HL-60/S4 treated with phorbol 12-myristate 13-acetate at 8.2 ng/mL for 4 days and 3 days (cell line): ENCODE results near the gene SMIM36.
"Not testable (repeated sequence)": the region's sequence is repeated elsewhere in the genome, so short reads cannot be mapped to it uniquely, and the experiment has no call there.

Experiments used
- in situ Hi-C: fragments of 300-500 bp; cut with MboI; formaldehyde crosslinking; loops from 2 replicates; pipeline ENCODE4 v1.15.0; 2022; ENCODE audit warnings: low sequenced_read_pairs

Gene SMIM36

DNA sequence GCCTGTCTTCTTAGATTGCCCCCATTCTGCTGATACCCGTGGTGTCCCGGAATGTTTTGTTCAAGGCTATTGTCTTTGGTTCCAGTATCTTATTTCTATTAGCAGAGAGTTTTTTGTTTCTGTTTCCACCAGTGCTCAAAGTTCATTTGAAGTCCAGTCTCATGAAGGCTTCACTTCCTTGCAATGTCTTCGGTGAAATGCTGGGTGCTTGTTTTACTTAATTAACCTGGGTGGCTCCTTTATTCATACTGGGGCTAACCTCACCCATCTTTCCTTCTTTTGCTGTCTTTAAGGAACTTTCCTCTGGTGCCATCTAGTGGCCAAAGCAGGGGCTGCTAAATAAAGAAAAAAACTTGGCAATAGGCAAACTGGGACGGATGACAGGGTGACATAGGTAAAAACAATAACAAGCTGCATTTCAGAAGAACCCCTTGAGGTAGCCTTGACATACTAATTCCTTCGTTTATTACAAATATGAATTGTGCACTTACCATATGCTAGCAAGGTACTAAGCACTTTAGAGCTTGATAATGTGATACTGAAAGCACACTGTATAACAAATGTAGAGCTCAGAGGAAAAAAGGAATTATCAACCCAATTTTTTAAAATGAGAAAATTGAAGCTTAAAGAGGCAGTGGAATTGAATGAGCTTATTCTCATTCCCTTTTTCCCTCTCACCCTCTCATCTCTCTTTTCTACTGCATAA is 2.8 kb upstream of the SMIM36 start:
- in situ Hi-C loops, result no loop called here

- in situ Hi-C loops, result not testable (repeated sequence)
Observed at GRCh38 chr17:55507669-55508068, 3.6 kb downstream of the SMIM36 start.

- in situ Hi-C loops, result not testable (repeated sequence)
Observed at GRCh38 chr17:55501626-55502025, 9.6 kb downstream of the SMIM36 start.

GRCh38 chr17:55500103-55500502 is 11.1 kb downstream of the SMIM36 start:
- in situ Hi-C loops, result no loop called here

GRCh38 chr17:55496094-55496881 is 15.0 kb downstream of the SMIM36 start:
- in situ Hi-C loops, result no loop called here

- in situ Hi-C loops, result no loop called here
Observed at GRCh38 chr17:55495239-55495638, 16.0 kb downstream of the SMIM36 start.

- in situ Hi-C loops, result no loop called here
Observed at GRCh38 chr17:55492781-55493341, 18.4 kb downstream of the SMIM36 start.

- in situ Hi-C loops, result no loop called here
Observed at GRCh38 chr17:55490376-55490775, 20.9 kb downstream of the SMIM36 start.

DNA sequence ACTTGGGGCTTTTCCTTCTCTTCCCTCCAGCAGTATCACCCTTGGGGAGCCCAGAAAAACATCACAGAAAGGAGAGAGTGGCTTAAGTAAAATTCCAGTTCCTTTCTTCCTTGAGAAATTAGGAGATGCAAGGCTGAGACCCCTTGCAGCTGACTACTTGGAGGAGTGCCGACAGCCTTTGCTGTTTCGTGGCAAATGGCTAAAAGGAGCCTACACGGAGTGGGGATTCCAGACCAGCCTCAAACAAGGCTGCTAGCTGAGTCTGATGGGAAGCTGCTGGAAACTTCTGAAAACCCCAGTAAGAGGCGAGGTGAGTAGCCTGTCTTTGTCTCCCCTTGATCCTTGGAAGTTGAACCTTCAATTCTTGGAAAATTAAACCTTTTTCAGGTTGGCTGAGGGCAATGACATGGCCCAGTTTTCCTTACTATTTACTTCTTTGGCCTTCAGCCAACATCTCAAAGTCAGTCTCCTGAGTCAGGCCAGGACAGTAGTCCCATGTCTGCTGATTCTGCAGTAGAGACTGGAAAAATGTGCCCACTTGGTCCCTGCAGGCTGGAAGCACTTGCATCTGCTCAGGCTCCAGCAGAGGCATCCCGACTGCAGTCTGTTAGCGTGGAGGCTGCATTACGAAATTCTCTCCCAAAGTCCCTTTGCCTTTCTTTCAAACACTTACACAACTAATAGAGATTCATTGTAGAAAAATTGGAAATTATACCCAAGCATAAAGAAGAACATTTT is 23.4 kb downstream of the SMIM36 start:
- in situ Hi-C loops, result no loop called here

- in situ Hi-C loops, result no loop called here
Observed at GRCh38 chr17:55484575-55484974, 26.7 kb downstream of the SMIM36 start.

GRCh38 chr17:55482591-55483389 is 28.5 kb downstream of the SMIM36 start:
- in situ Hi-C loops, result no loop called here

- in situ Hi-C loops, result no loop called here
Observed at GRCh38 chr17:55480631-55481315, 30.5 kb downstream of the SMIM36 start.

GRCh38 chr17:55479903-55480302 is 31.3 kb downstream of the SMIM36 start:
- in situ Hi-C loops, result no loop called here

GRCh38 chr17:55478971-55479370 is 32.3 kb downstream of the SMIM36 start:
- in situ Hi-C loops, result no loop called here

GRCh38 chr17:55466671-55467070 is 44.6 kb downstream of the SMIM36 start:
- in situ Hi-C loops, result no loop called here

GRCh38 chr17:55465771-55466170 is 45.5 kb downstream of the SMIM36 start:
- in situ Hi-C loops, result not testable (repeated sequence)

DNA sequence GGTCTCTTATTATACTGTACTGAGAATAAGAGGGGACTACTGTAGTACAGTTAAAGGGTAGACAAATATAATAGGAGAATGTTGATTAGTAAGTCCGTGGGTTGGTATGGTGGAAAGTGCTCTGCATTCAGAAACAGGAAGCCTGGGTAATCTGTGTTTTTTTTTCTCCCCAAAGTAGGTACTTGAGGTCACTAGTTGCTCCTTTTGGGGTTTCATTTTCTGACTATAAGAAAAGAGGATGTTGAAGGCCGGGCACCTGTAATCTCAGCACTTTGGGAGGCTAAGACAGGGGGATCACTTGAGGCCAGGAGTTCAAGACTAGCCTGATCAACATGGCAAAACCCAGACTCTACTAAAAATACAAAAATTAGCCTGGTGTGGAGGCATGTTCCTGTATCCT is 47.7 kb downstream of the SMIM36 start:
- in situ Hi-C loops, result no loop called here

GRCh38 chr17:55462711-55463110 is 48.5 kb downstream of the SMIM36 start:
- in situ Hi-C loops, result no loop called here

DNA sequence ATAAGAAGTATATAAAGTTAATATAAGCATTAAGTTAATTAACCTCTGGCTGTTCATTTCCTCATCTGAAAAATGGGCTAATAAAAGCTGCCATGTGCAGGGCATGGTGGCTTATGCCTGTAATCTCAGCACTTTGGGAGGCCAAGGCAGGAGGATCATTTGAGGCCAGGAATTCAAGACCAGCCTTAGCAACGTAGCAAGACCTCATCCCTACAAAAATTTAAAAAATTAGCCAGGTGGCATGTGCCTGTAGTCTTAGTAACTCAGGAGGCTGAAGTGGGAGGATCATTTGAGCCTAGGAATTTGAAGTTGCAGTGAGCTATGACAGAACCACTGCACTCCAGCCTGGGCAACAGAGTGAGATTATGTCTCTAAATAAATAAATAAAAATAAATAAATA is 49.0 kb downstream of the SMIM36 start:
- in situ Hi-C loops, result no loop called here

GRCh38 chr17:55458978-55459377 is 52.3 kb downstream of the SMIM36 start:
- in situ Hi-C loops, result no loop called here
